HepG2 (cell line): ENCODE measurements around the gene SREBF1. TPM values are rescaled to one million over a fixed set of nuclear protein-coding genes. Genes with fewer than 3 reads are reported as not detected.
A peak's percentile ranks its signal among the peaks of the same experiment; 100 is the strongest.

Experiments
- AHR ChIP-seq: IDR thresholded peaks from 2 replicates; pipeline ENCODE4 v1.6.1; 2018; ENCODE audit warnings: missing genetic modification reagents, missing compliant biosample characterization
- ATF3 ChIP-seq: sonication (generic); formaldehyde crosslinking; IDR thresholded peaks from 2 replicates; pipeline ENCODE4 v1.4.0; 2020; ENCODE audit warnings: missing genetic modification reagents
- ATF4 ChIP-seq, 2 experiments: fragments of 450-650 bp in 1 of 2; sonication (generic) in 1 of 2; formaldehyde crosslinking; IDR thresholded peaks; 2 replicates each; pipeline versions ENCODE4 v1.5.0 to v1.8.0; 2020 to 2022; ENCODE audit warnings: mild to moderate bottlenecking in 1 of 2, missing genetic modification reagents in 1 of 2
- ATF7 ChIP-seq, 2 experiments: fragments of 450-650 bp in 1 of 2; sonication (generic) in 1 of 2; formaldehyde crosslinking in 1 of 2; IDR thresholded peaks; 2 replicates each; pipeline versions ENCODE4 v1.4.0 to v1.6.1; 2016 to 2020; ENCODE audit warnings: antibody characterized with exemption in 1 of 2, mild to moderate bottlenecking in 1 of 2, missing genetic modification reagents in 1 of 2
- ETV5 ChIP-seq: IDR thresholded peaks from 2 replicates; pipeline ENCODE4 v1.6.1; 2018; ENCODE audit warnings: missing biosample characterization, missing genetic modification reagents, inconsistent platforms, borderline replicate concordance
- FOSL2 ChIP-seq: sonication (generic); formaldehyde crosslinking; IDR thresholded peaks from 2 replicates; pipeline ENCODE4 v1.4.0; 2020; ENCODE audit warnings: missing genetic modification reagents
- MED1 ChIP-seq: sonication (generic); formaldehyde crosslinking; IDR thresholded peaks from 2 replicates; pipeline ENCODE4 v1.4.0; 2020; ENCODE audit warnings: missing genetic modification reagents
- MNT ChIP-seq: fragments of 450-650 bp; IDR thresholded peaks from 2 replicates; pipeline ENCODE4 v1.6.1; 2016
- PHF20 ChIP-seq: sonication (generic); formaldehyde crosslinking; IDR thresholded peaks from 2 replicates; pipeline ENCODE4 v1.5.0; 2020; ENCODE audit warnings: mild to moderate bottlenecking, missing genetic modification reagents
- SMC3 ChIP-seq: IDR thresholded peaks from 2 replicates; pipeline ENCODE4 v1.6.1; 2011; ENCODE audit warnings: low read length, improper control_type of control experiment
- SRSF9 ChIP-seq: fragments of 200-400 bp; formaldehyde crosslinking; IDR thresholded peaks from 2 replicates; pipeline ENCODE4 v1.6.1; 2018; ENCODE audit warnings: borderline replicate concordance, mild to moderate bottlenecking, low read depth, low read length; ENCODE audit not compliant: insufficient read depth, poor library complexity, severe bottlenecking
- ZNF18 ChIP-seq: sonication (generic); formaldehyde crosslinking; IDR thresholded peaks from 2 replicates; pipeline ENCODE4 v1.8.0; 2022; ENCODE audit warnings: mild to moderate bottlenecking, missing genetic modification reagents; ENCODE audit not compliant: insufficient replicate concordance
- ZNF382 ChIP-seq: sonication (generic); formaldehyde crosslinking; IDR thresholded peaks from 2 replicates; pipeline ENCODE4 v1.5.0; 2020; ENCODE audit warnings: missing genetic modification reagents, mild to moderate bottlenecking, borderline replicate concordance
- ZNF446 ChIP-seq: sonication (generic); formaldehyde crosslinking; IDR thresholded peaks from 2 replicates; pipeline ENCODE4 v1.5.0; 2020; ENCODE audit warnings: mild to moderate bottlenecking, missing genetic modification reagents
- ZNF646 ChIP-seq: sonication (generic); formaldehyde crosslinking; IDR thresholded peaks from 2 replicates; pipeline ENCODE4 v1.9.0; 2021; ENCODE audit warnings: mild to moderate bottlenecking, missing genetic modification reagents
- ZNF713 ChIP-seq: sonication (generic); formaldehyde crosslinking; IDR thresholded peaks from 2 replicates; pipeline ENCODE4 v1.4.0; 2020; ENCODE audit warnings: mild to moderate bottlenecking, missing genetic modification reagents
- ZNF746 ChIP-seq: sonication (generic); formaldehyde crosslinking; IDR thresholded peaks from 2 replicates; pipeline ENCODE4 v1.8.0; 2022; ENCODE audit warnings: mild to moderate bottlenecking, missing genetic modification reagents
- ZNF781 ChIP-seq: sonication (generic); formaldehyde crosslinking; IDR thresholded peaks from 2 replicates; pipeline ENCODE4 v1.5.1; 2020; ENCODE audit warnings: borderline replicate concordance, mild to moderate bottlenecking, missing genetic modification reagents; ENCODE audit errors: not compliant biosample characterization
- polyA plus RNA-seq, 8 experiments: library from polyadenylated mRNA; depleted of rRNA in 3 of 8; stranded (reverse) in 7 of 8; unstranded in 1 of 8; fragments of >200 nt; fragmentation: Illumina TruSeq in 4 of 8; extraction: Trizol in 4 of 8; gene quantifications; 2 replicates each; pipeline versions ENCODE4 v1.2.1 to v1.2.3, GENCODE V29; 2011 to 2016; ENCODE audit warnings: low read depth in 4 of 8, missing spikeins in 1 of 8, mixed read lengths in 1 of 8; ENCODE audit not compliant: insufficient read depth in 1 of 8
- total RNA-seq, 5 experiments: library from RNA; depleted of rRNA; stranded (reverse); fragments of >200 nt; fragmentation: Illumina TruSeq; extraction: Trizol; gene quantifications; 2 replicates each; pipeline ENCODE4 v1.2.3, GENCODE V29; 2016; ENCODE audit warnings: low read depth in 1 of 5

The SREBF1 gene
- total and polyA plus RNA-seq, 2 of the 13 experiments (the other 11 are each of a cell fraction or from before 2014, with no cell fraction given), result 34.3 to 38.0 TPM

- TF ChIP-seq ZNF18 (CRISPR knock-in tag), result no peak
- 0 out of 2 replicates have a peak, but pooled peaks have one; percentile 13 for TF ChIP-seq ETV5 (CRISPR knock-in tag)
- no peak for TF ChIP-seq ZNF646 (CRISPR knock-in tag)
- no peak for TF ChIP-seq ATF7 (IDR thresholded peaks at IDR 0.05)
- no peak for TF ChIP-seq ATF7 (CRISPR knock-in tag; IDR thresholded peaks at IDR 0.05)
- TF ChIP-seq ZNF746, result no peak
- TF ChIP-seq ZNF382 (CRISPR knock-in tag), result no peak
- TF ChIP-seq SMC3, result 0 out of 2 replicates have a peak, but pooled peaks have one; percentile 12
- no peak for TF ChIP-seq ZNF781 (CRISPR knock-in tag)
- no peak for TF ChIP-seq ZNF446 (CRISPR knock-in tag)
- TF ChIP-seq PHF20 (CRISPR knock-in tag), result no peak
- no peak for TF ChIP-seq SRSF9
- TF ChIP-seq MED1, result peak; percentile 38; the same call in 1 of the 2 replicates
- peak; percentile 26; the same call in 1 of the 2 replicates for TF ChIP-seq MNT
- peak; percentile 97 for TF ChIP-seq FOSL2
- TF ChIP-seq ATF4 (CRISPR knock-in tag; IDR thresholded peaks at IDR 0.05), result peak in 1 of 2 experiments; percentile 48; a peak in 1 of 4 replicates
- peak; percentile 75 for TF ChIP-seq ATF3 (CRISPR knock-in tag)
- TF ChIP-seq ZNF713, result no peak
- TF ChIP-seq AHR (CRISPR knock-in tag), result no peak
Observed at GRCh38 chr17:17819561-17819995, 17.2 kb downstream of the SREBF1 start (continued).
